GM21528 (cell line): Measurements from ENCODE around the gene MTSS2.
"Not testable (repeated sequence)": the region's sequence is repeated elsewhere in the genome, so short reads cannot be mapped to it uniquely, and the experiment has no call there.

Experiments
- ATAC-seq: cut with Tn5 transposase; IDR thresholded peaks from one replicate; pipeline ENCODE4 v1.9.1; 2021; ENCODE audit warnings: mild to moderate bottlenecking, moderate library complexity; ENCODE audit not compliant: unreplicated experiment, low FRiP score

MTSS2 gene

GRCh38 chr16:70657956-70658355, 27.9 kb downstream of the MTSS2 start:
- no peak for ATAC-seq

DNA sequence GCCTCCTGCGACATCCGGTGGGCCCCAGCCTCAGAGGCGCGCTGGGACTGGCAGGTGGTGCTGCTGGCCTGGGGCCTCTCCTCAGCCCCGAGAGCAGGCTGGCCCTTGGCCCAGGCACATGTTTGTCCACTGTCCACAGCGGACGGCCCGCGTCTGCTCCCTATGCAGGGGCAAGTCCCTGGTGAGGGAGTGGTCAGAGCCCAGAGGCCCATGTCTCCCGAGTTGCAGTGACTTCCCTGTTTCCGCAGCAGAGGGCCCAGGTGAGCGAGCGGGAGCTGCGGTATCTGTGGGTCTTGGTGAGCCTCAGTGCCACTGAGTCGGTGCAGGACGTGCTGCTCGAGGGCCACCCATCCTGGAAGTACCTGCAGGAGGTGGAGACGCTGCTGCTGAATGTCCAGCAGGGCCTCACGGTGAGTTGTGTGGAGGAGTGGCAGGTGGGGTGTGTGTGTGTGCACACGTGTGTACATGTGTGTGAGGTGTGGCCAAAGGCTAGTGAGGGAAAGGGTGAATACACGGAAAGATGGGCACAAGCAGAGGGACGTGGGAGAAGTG, 29.1 kb downstream of the MTSS2 start:
- ATAC-seq = no peak

DNA sequence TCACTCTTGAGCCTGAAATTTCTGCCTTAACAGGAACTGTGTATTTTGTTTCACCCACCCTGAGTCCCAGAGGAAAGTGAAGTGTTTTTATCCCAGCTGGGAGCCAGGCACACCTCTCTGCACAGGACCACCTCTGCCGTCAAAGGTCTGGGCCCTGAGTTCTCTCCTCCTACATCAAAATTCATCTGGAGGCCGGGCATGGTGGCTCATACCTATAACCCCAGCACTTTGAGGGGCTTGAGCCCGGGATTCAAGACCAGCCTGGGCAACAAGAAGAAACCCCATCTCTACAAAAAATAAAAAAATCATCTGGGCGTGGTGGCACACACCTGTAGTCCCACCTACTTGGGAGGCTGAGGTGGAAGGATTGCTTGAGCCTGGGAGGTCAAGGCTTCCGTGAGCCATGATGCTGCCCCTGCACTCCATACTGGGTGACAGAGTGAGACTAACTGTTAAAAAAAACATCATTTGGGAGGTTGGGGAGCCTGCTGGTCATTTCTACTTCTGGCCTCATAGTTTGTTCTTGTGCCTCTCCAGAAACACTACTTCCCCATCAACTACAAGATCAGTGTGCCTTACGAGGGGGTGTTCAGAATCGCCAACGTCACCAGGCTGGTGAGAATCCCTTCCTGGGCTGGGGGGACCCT, 29.7 kb downstream of the MTSS2 start:
- ATAC-seq = no peak

DNA sequence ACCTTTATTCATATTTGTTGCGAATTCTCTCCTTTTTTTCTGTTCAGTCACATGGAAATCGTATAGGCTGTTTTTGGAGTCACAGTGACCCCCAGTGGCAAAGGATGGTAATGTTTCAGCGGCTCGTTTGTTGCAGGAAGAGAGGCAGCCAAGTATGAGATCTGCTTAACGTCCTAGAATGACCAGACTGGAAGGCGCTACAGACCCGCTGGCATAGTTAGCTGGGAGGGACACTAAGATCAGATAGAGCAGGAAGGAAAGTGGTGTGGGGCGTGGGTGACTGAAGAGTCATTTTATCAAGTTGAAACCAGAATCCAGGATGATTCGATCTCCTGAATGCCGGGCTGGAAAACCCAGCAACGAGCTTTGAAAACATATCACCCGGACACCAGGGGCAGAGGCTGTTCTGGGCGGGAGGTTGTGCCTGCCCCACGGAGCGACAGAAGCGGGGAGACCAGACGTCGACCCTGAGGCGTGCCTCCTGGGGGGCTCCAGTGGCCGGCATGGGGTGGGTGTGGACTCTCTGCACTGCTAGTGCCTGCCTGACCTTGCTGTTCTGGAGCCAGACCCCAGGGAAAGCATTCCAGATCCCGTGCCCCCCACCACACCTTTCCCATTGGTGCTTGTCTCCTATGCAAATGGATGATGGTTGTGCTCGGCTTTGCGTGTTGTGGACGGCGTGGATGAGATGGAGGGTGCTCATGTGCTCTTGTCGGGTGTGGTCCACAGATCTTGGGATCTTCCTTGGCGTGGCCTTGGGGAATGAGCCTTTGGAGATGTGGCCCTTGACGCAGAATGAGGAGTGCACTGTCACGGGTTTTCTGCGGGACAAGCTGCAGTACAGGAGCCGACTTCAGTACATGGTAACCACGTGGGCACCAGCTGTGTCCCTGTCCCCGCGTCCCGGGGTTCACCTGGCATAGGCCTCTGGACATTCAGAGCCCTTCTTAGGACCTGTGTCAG, 31.8 kb downstream of the MTSS2 start:
- ATAC-seq = no peak

- no peak for ATAC-seq
These were observed 32.4 kb downstream of the MTSS2 start for GRCh38 chr16:70653406-70653805.

GRCh38 chr16:70652322-70652721, 33.5 kb downstream of the MTSS2 start:
- ATAC-seq = no peak

DNA sequence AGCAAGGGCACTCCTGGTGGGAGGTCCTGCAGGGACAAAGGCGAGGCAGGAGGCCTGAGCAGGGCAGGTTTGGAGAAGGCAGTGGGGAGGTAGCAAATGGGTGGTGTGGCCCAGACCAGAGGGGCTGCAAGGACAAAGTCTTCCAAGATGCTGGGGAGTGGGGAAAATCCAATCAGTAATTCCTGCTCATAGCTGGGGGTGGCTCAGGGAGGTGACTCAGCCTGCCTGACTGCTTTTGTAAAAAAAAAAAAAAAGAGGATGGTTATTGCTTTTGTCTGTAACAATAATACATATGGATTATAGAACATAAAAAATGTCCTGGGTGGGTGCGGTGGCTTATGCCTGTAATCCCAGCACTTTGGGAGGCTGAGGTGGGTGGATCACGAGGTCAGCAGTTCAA, 34.3 kb downstream of the MTSS2 start:
- ATAC-seq = no peak

DNA sequence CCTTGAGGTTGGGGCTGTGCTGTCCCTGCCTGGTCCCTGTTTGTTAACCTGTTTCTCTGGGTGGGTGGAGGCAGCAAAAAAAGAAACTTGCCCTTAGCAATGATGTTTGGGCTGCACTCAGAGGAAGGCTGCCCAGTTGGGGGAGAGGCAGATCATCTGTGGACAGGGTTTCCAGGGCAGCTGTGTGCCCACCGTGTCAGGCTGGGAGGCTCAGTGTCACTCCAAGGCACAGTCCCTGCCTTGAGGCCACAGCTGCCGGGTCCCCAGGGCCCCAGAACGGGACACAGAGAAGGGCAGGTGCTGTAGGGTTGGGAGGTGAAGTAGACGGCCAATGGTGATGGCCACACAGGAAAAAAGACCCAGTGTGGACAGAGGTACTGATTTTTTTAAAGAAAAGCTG, 35.6 kb downstream of the MTSS2 start:
- no peak for ATAC-seq

DNA sequence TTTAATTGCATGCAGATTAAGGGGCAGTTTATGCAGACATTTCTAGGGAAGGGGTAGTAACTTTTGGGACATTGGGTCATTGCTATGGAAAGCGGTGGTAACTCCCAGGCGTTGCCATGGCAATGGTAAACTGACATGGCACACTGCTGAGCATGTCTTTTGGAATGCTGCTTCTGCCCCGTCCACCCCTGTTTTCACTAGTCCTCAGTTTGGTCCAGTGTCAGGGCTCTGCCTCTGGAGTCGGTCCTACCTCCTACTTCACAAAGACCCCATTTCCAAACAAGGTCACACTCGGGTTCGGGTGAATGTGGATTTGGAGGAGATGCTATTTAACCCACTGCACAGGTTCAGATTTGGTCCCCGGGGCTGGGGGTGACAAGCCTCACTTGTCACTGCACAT, 36.6 kb downstream of the MTSS2 start:
- ATAC-seq = no peak

- ATAC-seq = no peak
These were observed 37.2 kb downstream of the MTSS2 start for GRCh38 chr16:70648606-70649005.

DNA sequence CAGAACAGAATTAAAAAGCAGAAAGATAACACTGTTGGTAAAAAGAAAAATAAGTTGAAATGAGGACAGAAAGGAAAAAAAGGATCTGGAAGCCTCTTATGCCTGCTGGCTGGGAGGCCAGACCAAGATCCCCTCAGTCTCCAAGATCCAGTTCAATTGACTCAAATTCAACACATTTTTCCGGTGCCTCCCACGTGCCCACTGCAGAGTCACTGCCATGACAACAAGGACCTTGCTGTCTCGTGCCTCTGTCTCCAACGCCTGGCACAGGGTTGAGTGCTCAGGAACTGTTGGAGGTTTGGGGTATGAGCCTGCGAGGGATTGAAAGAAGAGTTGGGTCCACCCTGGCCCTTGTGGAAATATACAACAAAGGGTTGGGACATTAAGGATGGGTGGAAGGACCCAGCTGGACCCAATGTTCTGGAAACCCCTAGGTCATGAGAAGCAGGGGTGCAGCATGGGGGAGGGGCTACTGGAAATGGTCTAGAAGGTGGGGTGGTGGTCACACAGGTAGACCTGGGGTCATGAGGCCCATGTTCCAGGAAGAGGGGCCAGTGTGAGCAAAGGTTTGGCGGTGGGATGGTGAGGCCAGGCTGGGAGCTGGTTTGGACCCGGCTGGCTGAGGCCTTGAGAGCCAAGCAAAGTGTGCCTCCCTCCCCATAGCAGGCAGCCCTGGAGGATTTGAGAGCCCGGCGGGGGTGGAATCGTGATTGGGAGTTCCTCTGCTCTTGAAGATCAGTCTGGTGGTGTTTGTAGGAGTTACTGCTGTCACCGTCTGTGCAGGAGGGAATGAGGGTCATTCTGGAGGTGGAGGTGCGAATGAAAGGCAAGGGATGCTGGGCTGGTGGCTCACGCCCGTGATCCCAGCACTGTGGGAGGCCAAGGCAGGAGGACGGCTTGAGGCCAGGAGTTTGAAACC, 38.2 kb downstream of the MTSS2 start:
- no peak for ATAC-seq

DNA sequence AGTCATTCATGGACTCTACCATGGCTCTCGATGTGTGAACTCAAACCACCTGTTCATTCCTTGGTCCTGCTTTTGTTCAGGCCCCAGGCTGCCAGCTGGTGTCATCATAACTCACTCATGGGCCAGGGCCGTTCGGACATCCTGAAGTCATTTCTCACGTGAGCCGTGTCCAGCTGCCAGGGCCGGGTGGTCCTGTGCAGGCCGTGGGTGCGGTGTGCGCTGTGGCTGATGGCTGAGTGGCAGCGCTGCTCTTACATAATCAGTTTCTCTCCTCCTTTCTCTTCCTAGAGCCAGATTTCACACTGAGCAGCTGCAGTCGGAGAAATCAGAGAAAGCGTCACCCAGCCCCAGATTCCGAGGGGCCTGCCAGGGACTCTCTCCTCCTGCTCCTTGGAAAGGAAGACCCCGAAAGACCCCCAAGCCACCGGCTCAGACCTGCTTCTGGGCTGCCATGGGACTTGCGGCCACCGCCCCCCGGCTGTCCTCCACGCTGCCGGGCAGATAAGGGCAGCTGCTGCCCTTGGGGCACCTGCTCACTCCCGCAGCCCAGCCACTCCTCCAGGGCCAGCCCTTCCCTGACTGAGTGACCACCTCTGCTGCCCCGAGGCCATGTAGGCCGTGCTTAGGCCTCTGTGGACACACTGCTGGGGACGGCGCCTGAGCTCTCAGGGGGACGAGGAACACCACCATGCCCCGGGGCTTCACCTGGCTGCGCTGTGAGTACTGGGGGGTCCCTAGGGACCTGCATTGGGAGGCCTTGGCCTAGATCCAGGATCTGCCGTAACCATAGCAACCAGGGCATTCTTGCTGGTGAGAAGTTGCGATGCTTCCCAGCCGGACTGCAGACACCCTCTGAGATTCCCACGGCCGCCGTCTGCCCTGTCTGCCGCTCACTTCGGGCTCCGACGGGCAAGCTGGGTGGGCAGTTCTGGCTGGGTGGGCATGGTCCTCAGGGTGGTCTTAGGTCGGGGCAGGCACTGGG, 39.3 kb downstream of the MTSS2 start, which contains the start of gene IL34:
TSS of gene IL34 (plus strand) at position 300 of the 982 bp plus-strand sequence. CDS start at position 689, 389 bp downstream.
- no peak for ATAC-seq

GRCh38 chr16:70644763-70645597, 40.9 kb downstream of the MTSS2 start:
- no peak for ATAC-seq

- ATAC-seq = not testable (repeated sequence)
These were observed 42.6 kb downstream of the MTSS2 start for GRCh38 chr16:70643264-70643663.

DNA sequence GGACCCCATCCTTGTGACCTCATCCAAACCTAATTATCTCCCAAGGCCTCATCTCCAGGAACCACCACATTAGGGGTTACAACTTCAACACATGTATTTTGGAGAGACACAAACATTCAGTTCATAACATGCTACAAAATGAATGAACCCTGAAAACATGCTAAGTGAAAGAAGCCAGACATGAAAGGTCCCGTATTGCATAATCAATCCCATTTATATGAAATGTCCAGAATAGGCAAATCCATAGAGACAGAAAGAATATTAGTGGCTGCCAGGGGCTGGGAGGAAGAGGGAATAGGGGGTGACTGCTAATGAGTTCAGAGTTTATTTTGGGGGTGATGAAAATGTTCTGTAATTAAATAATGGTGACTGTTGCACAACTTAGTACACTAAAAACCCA, 43.2 kb downstream of the MTSS2 start:
- ATAC-seq = no peak

DNA sequence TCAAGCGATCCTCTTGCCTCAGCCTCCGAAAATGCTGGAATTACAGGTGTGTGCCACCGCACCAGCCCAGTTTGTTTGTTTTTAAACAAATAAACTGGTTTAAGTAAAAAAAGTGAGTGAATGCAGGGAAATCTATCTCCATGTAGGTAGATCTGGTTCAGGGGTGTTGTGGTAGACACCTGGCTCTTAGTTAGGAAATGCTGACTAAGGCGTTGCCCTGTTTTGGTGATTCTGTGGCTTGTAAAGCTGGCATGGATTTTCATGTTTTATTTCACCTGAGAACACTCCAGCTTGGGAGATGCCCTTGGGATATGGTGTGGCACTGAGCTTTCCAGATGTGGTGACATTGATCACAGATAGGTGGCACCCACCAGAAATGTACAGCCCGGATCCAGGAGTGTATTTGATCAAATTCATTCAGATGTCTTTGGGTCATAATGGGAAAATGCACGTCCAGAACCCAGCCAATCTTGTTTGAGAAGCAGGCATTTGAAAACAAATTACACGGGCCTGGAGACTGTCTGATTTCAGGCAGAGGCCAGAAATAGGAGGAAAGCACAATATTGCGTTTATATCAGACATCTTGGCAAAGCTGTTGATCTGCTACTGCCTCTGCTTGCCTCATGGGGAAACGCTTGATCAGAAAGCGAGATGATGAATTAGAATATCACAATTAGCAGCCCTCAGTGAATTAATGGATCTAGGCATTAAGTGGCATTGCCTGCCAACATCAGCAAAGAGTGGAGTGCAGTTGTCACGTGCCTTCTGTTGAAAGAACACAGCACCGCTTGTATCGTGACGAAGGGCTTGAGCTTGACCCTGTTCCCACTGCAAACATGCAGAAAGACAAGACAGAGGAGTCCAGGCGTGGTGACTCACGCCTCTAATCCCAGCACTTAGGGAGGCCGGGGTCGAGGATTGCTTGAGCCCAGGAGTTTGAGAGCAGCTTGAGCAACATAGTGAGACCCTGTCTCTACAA, 46.8 kb downstream of the MTSS2 start:
- ATAC-seq = no peak
